A549 treated with DMSO at 1 μM for 4 hours (cell line): ENCODE results near the gene CPLANE1. TPM values are rescaled to one million over a fixed set of nuclear protein-coding genes. Genes with fewer than 3 reads are reported as not detected.

Source experiments
- total RNA-seq: library from RNA; stranded (reverse); fragments of 200-300 nt; extraction: Qiagen RNA extraction; gene quantifications from 5 replicates; pipeline ENCODE4 v1.2.3, GENCODE V29; 2022; ENCODE audit warnings: low read depth

Gene CPLANE1
- 3.0 to 4.5 TPM (median 4.3 TPM) in 5 replicates for total RNA-seq

DNA sequence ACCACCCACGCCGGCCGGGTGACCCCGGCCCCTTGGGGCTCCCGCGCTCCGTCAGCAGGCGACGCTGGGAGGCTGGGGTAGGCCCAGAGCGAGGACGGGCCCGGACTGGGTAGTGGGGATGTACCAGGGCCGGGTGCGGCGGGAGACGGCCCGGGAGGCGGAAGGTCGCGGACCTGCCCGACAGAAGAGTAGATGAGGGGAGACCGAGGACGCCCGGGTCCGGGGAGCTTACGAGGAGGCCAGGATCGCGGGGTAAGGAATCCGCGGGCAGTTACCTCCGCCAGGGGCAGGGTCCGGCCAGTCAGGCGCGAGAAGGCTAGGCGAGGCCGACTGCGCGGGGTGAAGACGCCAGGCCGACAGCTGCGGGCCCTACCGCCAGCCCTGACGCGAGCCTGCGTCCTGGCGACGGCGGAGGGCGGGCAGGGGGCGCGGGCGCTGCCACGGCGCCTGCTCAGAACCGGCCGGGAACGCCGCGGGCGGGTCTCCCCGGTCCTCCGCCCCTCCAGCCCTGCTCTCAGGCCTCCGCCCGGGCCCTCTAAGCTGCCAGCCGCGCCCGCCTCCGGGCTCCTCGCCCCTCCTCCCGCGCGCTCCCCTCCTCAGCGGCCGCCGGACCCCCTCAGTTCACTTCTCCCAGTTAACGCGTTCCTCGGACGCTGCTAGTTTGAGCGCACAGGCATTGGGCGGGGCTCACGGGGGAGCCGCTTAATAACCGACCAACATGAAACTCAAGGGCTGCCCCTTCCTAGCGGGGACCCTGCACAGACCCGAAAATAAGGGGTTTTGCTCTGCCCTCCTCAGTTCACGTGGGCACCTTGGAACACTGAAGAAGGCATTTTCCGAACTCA lies at the start of gene CPLANE1:
Gene CPLANE1 (minus strand): TSS at position 407 of the 845 bp plus-strand sequence. CDS start 1,678 bp downstream, outside the sequence.

Other genes starting within 250 kb of the CPLANE1 start
- gene NUP155, start 121.7 kb upstream of the CPLANE1 start, total RNA-seq = 18.0 to 23.4 TPM (median 21.6 TPM) in 5 replicates
- 9.3 to 16.2 TPM (median 12.2 TPM) in 5 replicates for gene WDR70, start 129.9 kb upstream of the CPLANE1 start, total RNA-seq